Keratinocyte (primary cell): Measurements from ENCODE around the gene PCDH1. TPM values are rescaled to one million over a fixed set of nuclear protein-coding genes. Genes with fewer than 3 reads are reported as not detected.

Source experiments
- DNase-seq: peaks from one replicate; pipeline ENCODE4 v3.0.0-alpha.2; 2011; ENCODE audit warnings: low read depth, missing footprints, low spot score
- FAIRE-seq: peaks from 2 replicates; lab custom pipeline; 2011; peaks lifted over from hg19 to GRCh38; lab: Jason Lieb, UNC
- H2AFZ ChIP-seq: 2 replicates; pipeline ENCODE4 v1.6.0; 2012; ENCODE audit warnings: low read length, control low read depth, inconsistent platforms; ENCODE audit not compliant: control insufficient read depth
- H3K27ac ChIP-seq: 2 replicates; pipeline ENCODE4 v1.5.1; 2011; ENCODE audit warnings: low read length; ENCODE audit not compliant: control insufficient read depth, insufficient read depth
- H3K27me3 ChIP-seq: 3 replicates; pipeline ENCODE4 v1.6.0; 2011; ENCODE audit warnings: low read length; ENCODE audit not compliant: control insufficient read depth, insufficient read depth; ENCODE audit errors: extremely low read depth
- H3K36me3 ChIP-seq, 2 experiments: 2 replicates in 1 of 2; 3 replicates in 1 of 2; pipeline ENCODE4 v1.5.1; 2011; ENCODE audit warnings: low read length in 2 of 2, mild to moderate bottlenecking in 1 of 2; ENCODE audit not compliant: control insufficient read depth in 2 of 2, insufficient read depth in 2 of 2; ENCODE audit errors: extremely low read depth in 1 of 2
- H3K4me1 ChIP-seq: 3 replicates; pipeline ENCODE4 v1.5.1; 2011; ENCODE audit warnings: low read length; ENCODE audit not compliant: control insufficient read depth, insufficient read depth; ENCODE audit errors: extremely low read depth
- H3K4me2 ChIP-seq: 3 replicates; pipeline ENCODE4 v1.6.0; 2011; ENCODE audit warnings: low read depth, low read length; ENCODE audit not compliant: control insufficient read depth, insufficient read depth; ENCODE audit errors: extremely low read depth
- H3K4me3 ChIP-seq, 3 experiments: fragments of 200-600 bp in 1 of 3; sonication (generic) in 1 of 3; 2 replicates in 2 of 3; 3 replicates in 1 of 3; pipeline ENCODE4 v1.5.1; 2011 to 2016; ENCODE audit warnings: low read length in 3 of 3, mild to moderate bottlenecking in 3 of 3, control low read depth in 2 of 3, inconsistent platforms in 1 of 3, low read depth in 1 of 3, mixed read lengths in 1 of 3, mixed run types in 1 of 3, moderate library complexity in 1 of 3; ENCODE audit not compliant: control insufficient read depth in 2 of 3, insufficient read depth in 2 of 3; ENCODE audit errors: extremely low read depth in 1 of 3
- H3K79me2 ChIP-seq: 2 replicates; pipeline ENCODE4 v1.6.0; 2012; ENCODE audit warnings: low read length; ENCODE audit not compliant: control insufficient read depth, insufficient read depth
- H3K9ac ChIP-seq: 3 replicates; pipeline ENCODE4 v1.6.0; 2011; ENCODE audit warnings: low read length; ENCODE audit not compliant: control insufficient read depth, insufficient read depth; ENCODE audit errors: extremely low read depth
- H3K9me1 ChIP-seq: 3 replicates; pipeline ENCODE4 v1.6.0; 2011; ENCODE audit warnings: low read length; ENCODE audit not compliant: control insufficient read depth, insufficient read depth; ENCODE audit errors: extremely low read depth
- H3K9me3 ChIP-seq: 2 replicates; pipeline ENCODE4 v1.5.1; 2012; ENCODE audit warnings: low read depth, low read length; ENCODE audit not compliant: control insufficient read depth
- H4K20me1 ChIP-seq: 3 replicates; pipeline ENCODE4 v1.6.0; 2011; ENCODE audit warnings: low read length; ENCODE audit not compliant: control insufficient read depth, insufficient read depth; ENCODE audit errors: extremely low read depth
- CTCF ChIP-seq, 3 experiments: IDR thresholded peaks in 1 of 3; conservative IDR thresholded peaks in 1 of 3; optimal IDR thresholded peaks in 1 of 3; 2 replicates in 2 of 3; 3 replicates in 1 of 3; pipeline versions ENCODE3 to v1.5.1; 2011; ENCODE audit warnings: low read length in 3 of 3, mild to moderate bottlenecking in 3 of 3, moderate library complexity in 2 of 3, control low read depth in 1 of 3, inconsistent platforms in 1 of 3; ENCODE audit not compliant: insufficient read depth in 2 of 3; ENCODE audit errors: extremely low read depth in 1 of 3
- EZH2 ChIP-seq: IDR thresholded peaks from one replicate; pipeline ENCODE4 v1.6.1; 2012; ENCODE audit warnings: inconsistent platforms, mild to moderate bottlenecking, low read length, moderate library complexity
- dilution Hi-C: fragments of 300-500 bp; cut with MboI; formaldehyde crosslinking; loops from one replicate; pipeline ENCODE4 v1.7.0; 2020; ENCODE audit warnings: low sequenced_read_pairs; ENCODE audit not compliant: extremely low pct_ligation_motif_present
- polyA plus RNA-seq, 5 experiments: library from polyadenylated mRNA; depleted of rRNA in 3 of 5; stranded (reverse) in 3 of 5; stranded (forward) in 1 of 5; unstranded in 1 of 5; fragments of >200 nt; gene quantifications; 1 replicate in 1 of 5; 2 replicates in 3 of 5; 3 replicates in 1 of 5; pipeline versions ENCODE4 v1.2.1 to v1.2.3, GENCODE V29; 2011 to 2012; ENCODE audit warnings: missing spikeins in 2 of 5, low read depth in 1 of 5, low replicate concordance in 1 of 5

The PCDH1 gene
- polyA plus RNA-seq, 1 donor (not counting 4 experiments of a cell fraction or from before 2014, with no cell fraction given) = 10.0 TPM

GRCh38 chr5:141839015-141839513 is 39.1 kb downstream of the PCDH1 start:
- Histone ChIP-seq H2AFZ (no peak overlapping the region), H3K4me2 (no peak overlapping the region)
- TF ChIP-seq CTCF (optimal IDR thresholded peaks at IDR 0.05 in 1 of 3, IDR thresholded peaks at IDR 0.05 in 1 of 3, conservative IDR thresholded peaks at IDR 0.05 in 1 of 3; ENCODE audit: extremely low read depth in 1 of 3, insufficient read depth in 2 of 3, low read length in 3 of 3) = no peak
- TF ChIP-seq EZH2 = no peak

GRCh38 chr5:141838326-141839014 is 39.7 kb downstream of the PCDH1 start:
- dilution Hi-C loops = no loop called here
- Histone ChIP-seq H3K27me3 (no peaks in the 10 kb centered on the region), H2AFZ (no peak overlapping the region), H3K4me1 (peaks cover 8% of the 10 kb centered on the region), H3K27ac (no peak overlapping the region), H3K79me2 (no peaks in the 10 kb centered on the region), H3K4me2 (no peak overlapping the region), H3K9ac (no peak overlapping the region), H3K36me3 (no peaks in the 10 kb centered on the region), H3K4me3 (no peak overlapping the region), H4K20me1 (no peaks in the 10 kb centered on the region), H3K9me1 (no peaks in the 10 kb centered on the region), H3K9me3 (no peaks in the 10 kb centered on the region)
- FAIRE-seq = no peak
- no peak for DNase-seq
- TF ChIP-seq CTCF (optimal IDR thresholded peaks at IDR 0.05 in 1 of 3, IDR thresholded peaks at IDR 0.05 in 1 of 3, conservative IDR thresholded peaks at IDR 0.05 in 1 of 3; ENCODE audit: extremely low read depth in 1 of 3, insufficient read depth in 2 of 3, low read length in 3 of 3) (no peak), EZH2 (no peak)

More at GRCh38 chr5:141839015-141839513, 39.1 kb downstream of the PCDH1 start:
- no peak for FAIRE-seq
- H3K36me3 ChIP-seq = no peaks in the 10 kb centered on the region
- no peak overlapping the region for H3K9ac ChIP-seq
- no peaks in the 10 kb centered on the region for H3K79me2 ChIP-seq
- dilution Hi-C loops = no loop called here
- no peaks in the 10 kb centered on the region for H3K9me3 ChIP-seq
- peaks cover 4% of the 10 kb centered on the region for H3K4me1 ChIP-seq
- no peaks in the 10 kb centered on the region for H3K27me3 ChIP-seq
- no peaks in the 10 kb centered on the region for H3K9me1 ChIP-seq
- DNase-seq = no peak
- no peak overlapping the region for H3K27ac ChIP-seq
- no peaks in the 10 kb centered on the region for H4K20me1 ChIP-seq
- H3K4me3 ChIP-seq = no peak overlapping the region
